Measurements from ENCODE around the gene SPATA24. TPM values are rescaled to one million over a fixed set of nuclear protein-coding genes. Genes with fewer than 3 reads are reported as not detected.

SPATA24 gene
- total and polyA plus RNA-seq, 2 donors (not counting 1 experiment from before 2014, with no cell fraction given): 5.6 to 7.4 TPM

- Histone ChIP-seq H3K27me3 (ENCODE audit: control insufficient read depth, insufficient read depth, low read length) (no peaks in the 10 kb centered on the region), H3K4me2 (ENCODE audit: extremely low read depth, insufficient read depth, low read length) (no peak overlapping the region), H3K9ac (ENCODE audit: insufficient read depth, low read length) (no peak overlapping the region), H3K4me3 (replicated peaks in 1 of 4; ENCODE audit: control extremely low read depth in 1 of 4, insufficient read depth in 1 of 4, low read depth in 3 of 4, low read length in 4 of 4) (no peak overlapping the region), H3K36me3 (ENCODE audit: control insufficient read depth, insufficient read depth, low read length) (no peaks in the 10 kb centered on the region), H3K79me2 (ENCODE audit: control insufficient read depth, insufficient read depth, low read length) (no peaks in the 10 kb centered on the region), H3K9me3 (ENCODE audit: control insufficient read depth, insufficient read depth, low read depth, low read length) (no peaks in the 10 kb centered on the region), H2AFZ (ENCODE audit: low read length) (no peak overlapping the region), H4K20me1 (ENCODE audit: control insufficient read depth, extremely low read depth, insufficient read depth, low read length) (no peaks in the 10 kb centered on the region), H3K27ac (ENCODE audit: insufficient read depth, low read length) (no peak overlapping the region), H3K4me1 (ENCODE audit: control insufficient read depth, extremely low read depth, insufficient read depth, low read length) (no peaks in the 10 kb centered on the region)
- DNase-seq (ENCODE audit: low read depth in 2 of 2): no peak
- TF ChIP-seq EZH2 (IDR thresholded peaks at IDR 0.05; ENCODE audit: low read length, missing control alignments): no peak
Observed at GRCh38 chr5:139378101-139378825, 25.6 kb downstream of the SPATA24 start.

- Histone ChIP-seq H3K27ac (ENCODE audit: insufficient read depth, low read length) (no peak overlapping the region), H3K36me3 (ENCODE audit: control insufficient read depth, insufficient read depth, low read length) (no peaks in the 10 kb centered on the region), H3K4me2 (ENCODE audit: extremely low read depth, insufficient read depth, low read length) (no peak overlapping the region), H3K9me3 (ENCODE audit: control insufficient read depth, insufficient read depth, low read depth, low read length) (no peaks in the 10 kb centered on the region), H4K20me1 (ENCODE audit: control insufficient read depth, extremely low read depth, insufficient read depth, low read length) (no peaks in the 10 kb centered on the region), H3K27me3 (ENCODE audit: control insufficient read depth, insufficient read depth, low read length) (no peaks in the 10 kb centered on the region), H3K4me3 (replicated peaks in 1 of 4; ENCODE audit: control extremely low read depth in 1 of 4, insufficient read depth in 1 of 4, low read depth in 3 of 4, low read length in 4 of 4) (no peak overlapping the region), H3K4me1 (ENCODE audit: control insufficient read depth, extremely low read depth, insufficient read depth, low read length) (no peaks in the 10 kb centered on the region), H3K9ac (ENCODE audit: insufficient read depth, low read length) (no peak overlapping the region), H3K79me2 (ENCODE audit: control insufficient read depth, insufficient read depth, low read length) (no peaks in the 10 kb centered on the region), H2AFZ (ENCODE audit: low read length) (no peak overlapping the region)
- no peak for TF ChIP-seq CTCF (conservative IDR thresholded peaks at IDR 0.05 in 1 of 2, IDR thresholded peaks at IDR 0.05 in 1 of 2; ENCODE audit: low read depth in 1 of 2, low read length in 2 of 2)
- no peak for TF ChIP-seq EZH2 (IDR thresholded peaks at IDR 0.05; ENCODE audit: low read length, missing control alignments)
- DNase-seq (ENCODE audit: low read depth in 2 of 2): no peak
Observed at GRCh38 chr5:139377226-139377625, 26.7 kb downstream of the SPATA24 start.

GRCh38 chr5:139376364-139376763 lies 27.5 kb downstream of the SPATA24 start:
- no peaks in the 10 kb centered on the region for H3K36me3 ChIP-seq (ENCODE audit: control insufficient read depth, insufficient read depth, low read length)
- no peaks in the 10 kb centered on the region for H3K4me1 ChIP-seq (ENCODE audit: control insufficient read depth, extremely low read depth, insufficient read depth, low read length)
- TF ChIP-seq EZH2 (IDR thresholded peaks at IDR 0.05; ENCODE audit: low read length, missing control alignments) (no peak), CTCF (conservative IDR thresholded peaks at IDR 0.05 in 1 of 2, IDR thresholded peaks at IDR 0.05 in 1 of 2; ENCODE audit: low read depth in 1 of 2, low read length in 2 of 2) (no peak)

More at GRCh38 chr5:139376364-139376763, 27.5 kb downstream of the SPATA24 start:
- H3K27me3 ChIP-seq (ENCODE audit: control insufficient read depth, insufficient read depth, low read length): no peaks in the 10 kb centered on the region
- no peak overlapping the region for H3K4me2 ChIP-seq (ENCODE audit: extremely low read depth, insufficient read depth, low read length)
- DNase-seq (ENCODE audit: low read depth in 2 of 2): no peak
- no peak overlapping the region for H2AFZ ChIP-seq (ENCODE audit: low read length)
- no peak overlapping the region for H3K27ac ChIP-seq (ENCODE audit: insufficient read depth, low read length)
- no peaks in the 10 kb centered on the region for H3K9me3 ChIP-seq (ENCODE audit: control insufficient read depth, insufficient read depth, low read depth, low read length)
- H3K9ac ChIP-seq (ENCODE audit: insufficient read depth, low read length): no peak overlapping the region
- H4K20me1 ChIP-seq (ENCODE audit: control insufficient read depth, extremely low read depth, insufficient read depth, low read length): no peaks in the 10 kb centered on the region
- no peaks in the 10 kb centered on the region for H3K79me2 ChIP-seq (ENCODE audit: control insufficient read depth, insufficient read depth, low read length)
- H3K4me3 ChIP-seq (replicated peaks in 1 of 4; ENCODE audit: control extremely low read depth in 1 of 4, insufficient read depth in 1 of 4, low read depth in 3 of 4, low read length in 4 of 4): no peak overlapping the region

Data from fibroblast of lung (primary cell).